ENCODE data around the gene IMPA2. TPM values are rescaled to one million over a fixed set of nuclear protein-coding genes. Genes with fewer than 3 reads are reported as not detected.
A peak's percentile ranks its signal among the peaks of the same experiment; 100 is the strongest.
"Not testable (repeated sequence)": the region's sequence is repeated elsewhere in the genome, so short reads cannot be mapped to it uniquely, and the experiment has no call there.

Gene IMPA2
- total RNA-seq, 1 experiment from 2014 or later: 113 TPM

DNA sequence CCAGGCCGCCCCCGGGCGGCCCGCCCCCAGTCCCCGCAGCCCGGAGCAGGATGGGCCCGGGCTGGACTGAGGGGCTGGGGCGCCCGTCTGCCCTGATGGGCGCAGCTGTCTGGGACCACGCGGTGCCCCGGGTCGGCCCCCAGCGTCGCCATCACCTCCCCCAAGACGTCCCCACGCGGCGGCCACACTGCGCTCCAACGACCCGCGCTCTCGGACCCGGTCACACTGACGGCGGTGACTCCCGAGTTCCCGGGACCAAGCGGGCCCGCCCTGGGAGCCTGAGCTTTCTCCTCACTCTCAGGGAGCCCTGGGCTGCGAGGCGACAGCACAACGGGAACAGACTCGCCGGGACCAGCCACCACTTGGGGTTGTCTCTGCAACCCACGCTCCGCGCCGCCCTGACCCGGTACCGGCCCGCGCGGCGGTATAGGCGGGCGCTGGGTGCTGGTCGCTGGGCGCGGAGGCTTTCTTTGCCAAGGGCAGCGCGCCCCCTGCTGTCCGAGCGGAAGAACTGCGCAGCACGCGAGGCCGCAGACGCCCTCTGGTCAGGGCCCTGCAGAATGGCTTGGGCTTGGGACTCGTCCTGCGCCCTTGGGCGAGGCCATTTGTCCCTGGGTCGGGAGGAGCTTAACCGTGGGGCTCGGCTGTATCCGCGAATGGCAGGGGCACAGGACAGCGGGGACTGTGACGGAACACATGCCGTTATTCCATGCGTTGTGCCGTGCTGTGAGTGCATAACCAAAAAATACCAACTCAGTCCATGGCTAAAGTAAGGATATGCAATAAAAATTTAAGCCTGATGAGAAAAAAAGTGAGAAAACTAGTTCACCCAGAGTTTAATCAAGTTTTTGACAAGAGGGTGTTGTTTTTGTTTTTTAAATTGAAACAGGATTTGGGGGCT lies 57.6 kb downstream of the IMPA2 start (continued):
- TF ChIP-seq, protein P1, sequence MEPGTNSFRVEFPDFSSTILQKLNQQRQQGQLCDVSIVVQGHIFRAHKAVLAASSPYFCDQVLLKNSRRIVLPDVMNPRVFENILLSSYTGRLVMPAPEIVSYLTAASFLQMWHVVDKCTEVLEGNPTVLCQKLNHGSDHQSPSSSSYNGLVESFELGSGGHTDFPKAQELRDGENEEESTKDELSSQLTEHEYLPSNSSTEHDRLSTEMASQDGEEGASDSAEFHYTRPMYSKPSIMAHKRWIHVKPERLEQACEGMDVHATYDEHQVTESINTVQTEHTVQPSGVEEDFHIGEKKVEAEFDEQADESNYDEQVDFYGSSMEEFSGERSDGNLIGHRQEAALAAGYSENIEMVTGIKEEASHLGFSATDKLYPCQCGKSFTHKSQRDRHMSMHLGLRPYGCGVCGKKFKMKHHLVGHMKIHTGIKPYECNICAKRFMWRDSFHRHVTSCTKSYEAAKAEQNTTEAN (CRISPR knock-in tag; IDR thresholded peaks at IDR 0.05): 0 out of 2 replicates have a peak, but pooled peaks have one; percentile 57
- peak; percentile 57 for TF ChIP-seq ZNF423 (CRISPR knock-in tag; IDR thresholded peaks at IDR 0.05)
- peak; percentile 76 for TF ChIP-seq FOXP1 (CRISPR knock-in tag; IDR thresholded peaks at IDR 0.05; ENCODE audit: borderline replicate concordance)
- no peak for TF ChIP-seq CREB1 (CRISPR knock-in tag; IDR thresholded peaks at IDR 0.05)
- no peak for TF ChIP-seq CDX4 (CRISPR knock-in tag; IDR thresholded peaks at IDR 0.05; ENCODE audit: borderline replicate concordance)
- no peak for TF ChIP-seq ZNF396 (CRISPR knock-in tag; IDR thresholded peaks at IDR 0.05; ENCODE audit: borderline replicate concordance)
- TF ChIP-seq, protein P2, sequence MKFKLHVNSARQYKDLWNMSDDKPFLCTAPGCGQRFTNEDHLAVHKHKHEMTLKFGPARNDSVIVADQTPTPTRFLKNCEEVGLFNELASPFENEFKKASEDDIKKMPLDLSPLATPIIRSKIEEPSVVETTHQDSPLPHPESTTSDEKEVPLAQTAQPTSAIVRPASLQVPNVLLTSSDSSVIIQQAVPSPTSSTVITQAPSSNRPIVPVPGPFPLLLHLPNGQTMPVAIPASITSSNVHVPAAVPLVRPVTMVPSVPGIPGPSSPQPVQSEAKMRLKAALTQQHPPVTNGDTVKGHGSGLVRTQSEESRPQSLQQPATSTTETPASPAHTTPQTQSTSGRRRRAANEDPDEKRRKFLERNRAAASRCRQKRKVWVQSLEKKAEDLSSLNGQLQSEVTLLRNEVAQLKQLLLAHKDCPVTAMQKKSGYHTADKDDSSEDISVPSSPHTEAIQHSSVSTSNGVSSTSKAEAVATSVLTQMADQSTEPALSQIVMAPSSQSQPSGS (CRISPR knock-in tag; IDR thresholded peaks at IDR 0.05; ENCODE audit: borderline replicate concordance, low read depth): no peak
- TF ChIP-seq SP1 (CRISPR knock-in tag; conservative IDR thresholded peaks at IDR 0.05): peak; percentile 52; the same call in 1 of the 2 replicates
- TF ChIP-seq HMGA2 (CRISPR knock-in tag; IDR thresholded peaks at IDR 0.05): no peak
- TF ChIP-seq HMGXB4 (CRISPR knock-in tag; IDR thresholded peaks at IDR 0.05): peak; percentile 99
- TF ChIP-seq, protein P3, sequence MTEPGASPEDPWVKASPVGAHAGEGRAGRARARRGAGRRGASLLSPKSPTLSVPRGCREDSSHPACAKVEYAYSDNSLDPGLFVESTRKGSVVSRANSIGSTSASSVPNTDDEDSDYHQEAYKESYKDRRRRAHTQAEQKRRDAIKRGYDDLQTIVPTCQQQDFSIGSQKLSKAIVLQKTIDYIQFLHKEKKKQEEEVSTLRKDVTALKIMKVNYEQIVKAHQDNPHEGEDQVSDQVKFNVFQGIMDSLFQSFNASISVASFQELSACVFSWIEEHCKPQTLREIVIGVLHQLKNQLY (CRISPR knock-in tag; IDR thresholded peaks at IDR 0.05): no peak
- peak; percentile 17; the same call in 1 of the 2 replicates for TF ChIP-seq ESRRA (CRISPR knock-in tag; IDR thresholded peaks at IDR 0.05; ENCODE audit: borderline replicate concordance)
- TF ChIP-seq NFE2L1 (CRISPR knock-in tag; IDR thresholded peaks at IDR 0.05): 0 out of 2 replicates have a peak, but pooled peaks have one; percentile 18

DNA sequence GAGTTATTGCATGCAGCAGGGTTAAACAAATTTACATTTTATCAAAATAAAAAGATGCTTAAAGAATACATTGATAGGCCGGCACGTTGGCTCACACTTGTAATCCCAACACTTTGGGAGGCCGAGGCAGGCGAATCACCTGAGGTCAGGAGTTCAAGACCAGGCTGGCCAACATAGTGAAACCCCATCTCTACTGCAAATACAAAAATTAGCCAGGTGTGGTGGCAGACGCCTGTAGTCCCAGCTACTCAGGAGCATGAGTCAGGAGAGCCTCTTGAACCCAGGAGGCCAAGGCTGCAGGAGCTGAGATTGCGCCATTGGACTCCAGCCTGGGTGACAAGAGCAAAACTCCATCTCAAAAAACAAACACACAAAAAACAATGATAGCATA lies 58.2 kb downstream of the IMPA2 start:
- ChIA-PET POLR2A (interaction anchor here (1.7 kb wide), 1 partner anchor 58 kb away, joined by 4 read pairs; the partner anchor contains the start of gene IMPA2), CTCF (interaction anchor here (0.6 to 4.1 kb wide), 54 partner anchors 9 to 457 kb away, joined by 3 to 57 read pairs (median 4); partner anchors contain the start of genes CIDEA, IMPA2 and MPPE1)
- H3K27ac Mint-ChIP-seq; DNase-seq (ENCODE audit: low spot score); H3K4me1 Mint-ChIP-seq; H3K9me3 Mint-ChIP-seq; H3K36me3 Mint-ChIP-seq; ATAC-seq; H3K4me3 Mint-ChIP-seq: not testable (repeated sequence)
- H3K27me3 Mint-ChIP-seq (ENCODE audit: low read depth): peaks cover 25% of the 10 kb centered on the region

DNA sequence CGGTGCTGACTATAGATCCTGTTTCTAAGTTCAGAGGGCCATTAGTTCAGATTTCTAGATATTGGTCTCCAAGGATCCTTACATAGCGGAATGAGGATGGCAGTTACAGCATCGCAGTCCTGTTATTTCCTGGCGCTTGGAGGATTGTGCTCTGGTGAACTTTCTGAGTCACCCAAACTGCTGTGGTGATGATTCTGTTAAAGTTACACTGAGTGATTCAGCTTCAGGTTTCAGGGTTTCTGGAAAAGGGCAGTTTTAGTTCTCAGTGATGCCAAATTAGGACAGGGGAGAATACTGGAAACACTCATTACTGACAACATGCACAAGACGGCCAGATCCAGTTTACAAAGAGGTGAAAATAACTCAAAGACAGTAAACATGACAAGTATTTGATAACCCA lies 60.3 kb downstream of the IMPA2 start:
- POLR2A ChIA-PET: no interaction called here
- ATAC-seq: no peak
- Mint-ChIP-seq H3K4me3 (no peak overlapping the region), H3K27ac (no peak overlapping the region), H3K27me3 (ENCODE audit: low read depth) (peaks cover 23% of the 10 kb centered on the region), H3K36me3 (no peaks in the 10 kb centered on the region), H3K4me1 (0 out of 2 replicates have a peak, but pooled peaks cover 4% of the 10 kb centered on the region), H3K9me3 (no peaks in the 10 kb centered on the region)
- no peak for DNase-seq (ENCODE audit: low spot score)
- CTCF ChIA-PET: interaction anchor here (1.0 to 1.2 kb wide), 2 partner anchors 46 to 231 kb away, joined by 3 to 4 read pairs; no protein-coding TSS in a partner anchor
- TF ChIP-seq ZBTB21 (CRISPR knock-in tag; IDR thresholded peaks at IDR 0.05; ENCODE audit: borderline replicate concordance): no peak
- TF ChIP-seq, protein P4, sequence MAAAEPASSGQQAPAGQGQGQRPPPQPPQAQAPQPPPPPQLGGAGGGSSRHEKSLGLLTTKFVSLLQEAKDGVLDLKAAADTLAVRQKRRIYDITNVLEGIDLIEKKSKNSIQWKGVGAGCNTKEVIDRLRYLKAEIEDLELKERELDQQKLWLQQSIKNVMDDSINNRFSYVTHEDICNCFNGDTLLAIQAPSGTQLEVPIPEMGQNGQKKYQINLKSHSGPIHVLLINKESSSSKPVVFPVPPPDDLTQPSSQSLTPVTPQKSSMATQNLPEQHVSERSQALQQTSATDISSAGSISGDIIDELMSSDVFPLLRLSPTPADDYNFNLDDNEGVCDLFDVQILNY (CRISPR knock-in tag; IDR thresholded peaks at IDR 0.05): no peak
- no peak for TF ChIP-seq ZNF138 (CRISPR knock-in tag; conservative IDR thresholded peaks at IDR 0.05)
- TF ChIP-seq, protein P5, sequence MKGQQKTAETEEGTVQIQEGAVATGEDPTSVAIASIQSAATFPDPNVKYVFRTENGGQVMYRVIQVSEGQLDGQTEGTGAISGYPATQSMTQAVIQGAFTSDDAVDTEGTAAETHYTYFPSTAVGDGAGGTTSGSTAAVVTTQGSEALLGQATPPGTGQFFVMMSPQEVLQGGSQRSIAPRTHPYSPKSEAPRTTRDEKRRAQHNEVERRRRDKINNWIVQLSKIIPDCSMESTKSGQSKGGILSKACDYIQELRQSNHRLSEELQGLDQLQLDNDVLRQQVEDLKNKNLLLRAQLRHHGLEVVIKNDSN (CRISPR knock-in tag; IDR thresholded peaks at IDR 0.05): no peak
- TF ChIP-seq, protein P6, sequence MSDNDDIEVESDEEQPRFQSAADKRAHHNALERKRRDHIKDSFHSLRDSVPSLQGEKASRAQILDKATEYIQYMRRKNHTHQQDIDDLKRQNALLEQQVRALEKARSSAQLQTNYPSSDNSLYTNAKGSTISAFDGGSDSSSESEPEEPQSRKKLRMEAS (CRISPR knock-in tag; IDR thresholded peaks at IDR 0.05): no peak
- TF ChIP-seq TEAD1 (CRISPR knock-in tag; IDR thresholded peaks at IDR 0.05): no peak
- TF ChIP-seq ZNF317 (CRISPR knock-in tag; IDR thresholded peaks at IDR 0.05; ENCODE audit: borderline replicate concordance, low read depth): no peak

Data from WTC11 (cell line).